Breast epithelium (tissue), 3 donors: Measurements from ENCODE around the gene CLDN11.

Experiments
- POLR2A ChIP-seq: fragments of 450-650 bp; IDR thresholded peaks from one replicate; pipeline ENCODE4 v1.6.1; 2016; ENCODE audit warnings: antibody characterized with exemption, mild to moderate bottlenecking, moderate library complexity
- POLR2AphosphoS5 ChIP-seq, 3 donors: sonication (generic); formaldehyde crosslinking; IDR thresholded peaks; one replicate each; pipeline ENCODE4 v1.6.1; 2017; ENCODE audit warnings: antibody characterized with exemption in 3 of 3
- TF ChIP-seq, protein P1 (sequence below), 3 donors: fragments of 450-650 bp; IDR thresholded peaks; one replicate each; pipeline ENCODE4 v1.5.1; 2016 to 2017; ENCODE audit warnings: antibody characterized with exemption in 3 of 3, mild to moderate bottlenecking in 3 of 3, moderate library complexity in 3 of 3

DNA sequence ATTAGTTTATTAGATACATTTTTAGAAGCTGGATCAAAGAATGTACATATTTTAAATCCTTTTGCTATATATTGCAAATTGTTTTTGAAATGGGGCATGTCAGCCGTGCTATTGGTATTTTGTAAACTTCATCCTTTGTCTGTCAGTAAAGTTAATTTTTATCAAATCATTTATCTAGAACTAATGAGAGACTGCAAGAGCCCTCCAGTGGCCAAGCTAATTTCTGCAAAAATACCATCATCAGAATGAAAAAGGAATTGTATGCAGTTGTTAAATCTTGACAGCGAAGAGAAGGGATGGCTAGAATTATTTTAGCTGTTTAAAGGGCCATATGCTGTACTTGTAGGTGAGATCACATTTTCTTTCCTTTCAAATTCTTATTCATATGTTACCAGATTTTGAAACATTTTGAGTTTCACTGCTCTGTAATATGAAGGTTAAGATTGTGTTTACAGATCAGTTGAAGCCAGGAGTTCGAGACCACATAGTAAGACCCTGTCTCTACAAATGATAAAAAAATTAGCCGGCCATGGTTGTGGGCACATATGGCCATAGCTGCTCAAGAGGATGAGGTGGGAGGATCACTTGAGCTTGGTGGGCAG lies 8.1 kb upstream of the CLDN11 start:
- TF ChIP-seq, protein P1, sequence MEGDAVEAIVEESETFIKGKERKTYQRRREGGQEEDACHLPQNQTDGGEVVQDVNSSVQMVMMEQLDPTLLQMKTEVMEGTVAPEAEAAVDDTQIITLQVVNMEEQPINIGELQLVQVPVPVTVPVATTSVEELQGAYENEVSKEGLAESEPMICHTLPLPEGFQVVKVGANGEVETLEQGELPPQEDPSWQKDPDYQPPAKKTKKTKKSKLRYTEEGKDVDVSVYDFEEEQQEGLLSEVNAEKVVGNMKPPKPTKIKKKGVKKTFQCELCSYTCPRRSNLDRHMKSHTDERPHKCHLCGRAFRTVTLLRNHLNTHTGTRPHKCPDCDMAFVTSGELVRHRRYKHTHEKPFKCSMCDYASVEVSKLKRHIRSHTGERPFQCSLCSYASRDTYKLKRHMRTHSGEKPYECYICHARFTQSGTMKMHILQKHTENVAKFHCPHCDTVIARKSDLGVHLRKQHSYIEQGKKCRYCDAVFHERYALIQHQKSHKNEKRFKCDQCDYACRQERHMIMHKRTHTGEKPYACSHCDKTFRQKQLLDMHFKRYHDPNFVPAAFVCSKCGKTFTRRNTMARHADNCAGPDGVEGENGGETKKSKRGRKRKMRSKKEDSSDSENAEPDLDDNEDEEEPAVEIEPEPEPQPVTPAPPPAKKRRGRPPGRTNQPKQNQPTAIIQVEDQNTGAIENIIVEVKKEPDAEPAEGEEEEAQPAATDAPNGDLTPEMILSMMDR (IDR thresholded peaks at IDR 0.05) = peak; percentile 15 to 42 (median 37)
- TF ChIP-seq POLR2A (no peak), POLR2AphosphoS5 (IDR thresholded peaks at IDR 0.05) (no peak)
